Motor neuron (in vitro differentiated cells): ENCODE results near the gene PHOSPHO2. TPM values are rescaled to one million over a fixed set of nuclear protein-coding genes. Genes with fewer than 3 reads are reported as not detected.
A peak's percentile ranks its signal among the peaks of the same experiment; 100 is the strongest.
"Not testable (repeated sequence)": the region's sequence is repeated elsewhere in the genome, so short reads cannot be mapped to it uniquely, and the experiment has no call there.

ENCODE experiments used
- ATAC-seq, 8 experiments: fragments of 200-7000 bp; cut with Tn5 transposase; replicated peaks in 6 of 8; 2 replicates each; pipeline ENCODE4 v1.8.0; 2021; ENCODE audit warnings: mild to moderate bottlenecking in 8 of 8, moderate library complexity in 8 of 8
- H3K27ac ChIP-seq, 2 donors: fragments of 250-450 bp; sonication (Bioruptor Pico); 2 replicates each; pipeline ENCODE4 v1.9.0; 2021; ENCODE audit warnings: antibody characterized with exemption in 2 of 2, mild to moderate bottlenecking in 2 of 2, moderate library complexity in 1 of 2
- H3K4me1 ChIP-seq, 2 donors: fragments of 250-450 bp; sonication (Bioruptor Pico); replicated peaks in 1 of 2; 2 replicates each; pipeline ENCODE4 v1.6.1; 2021; ENCODE audit warnings: antibody characterized with exemption in 2 of 2, mild to moderate bottlenecking in 2 of 2, moderate library complexity in 1 of 2
- H3K4me3 ChIP-seq, 5 donors: fragments of 250-450 bp; sonication (Bioruptor Pico); 2 replicates each; pipeline ENCODE4 v1.9.0; 2021; ENCODE audit warnings: antibody characterized with exemption in 5 of 5, mild to moderate bottlenecking in 5 of 5, moderate library complexity in 4 of 5
- WGBS, 10 experiments: fragments of 450-650 bp; shearing (Covaris generic); methylation state at CpG; one replicate each; pipeline ENCODE4 v1.0.0; 2022; 5-methylcytosine and 5-hydroxymethylcytosine counted together
- in situ Hi-C, 9 experiments: fragments of 400-800 bp; cut with MboI; loops; one replicate each; pipeline ENCODE4 v1.15.0; 2021; ENCODE audit warnings: low sequenced_read_pairs in 9 of 9, low pct_unique_long_range_greater_than_20kb in 2 of 9; ENCODE audit not compliant: unreplicated experiment in 9 of 9
- total RNA-seq, 8 experiments: library from RNA; unstranded; fragments of 300-600 nt; gene quantifications; 2 replicates each; pipeline versions ENCODE4 v1.2.3 to v1.2.4, GENCODE V29; 2022

The PHOSPHO2 gene
- total RNA-seq, 8 experiments from 2014 or later, result 3.6 to 8.6 (median 4.5) TPM

GRCh38 chr2:169667583-169667982 is 26.7 kb upstream of the PHOSPHO2 start:
- 0 to 86% (median 6%) methylated on average over 1 to 2 of the region's 2 CpGs; no CpG with 5 or more reads in 1 of the 10 experiments for WGBS, 10 experiments
- no peak overlapping the region for H3K27ac ChIP-seq
- H3K4me1 ChIP-seq, result no peaks in the 10 kb centered on the region
- in situ Hi-C loops, result no loop called here
- no peak for ATAC-seq
- H3K4me3 ChIP-seq, result no peak overlapping the region

GRCh38 chr2:169670215-169670651 is 24.0 kb upstream of the PHOSPHO2 start:
- Histone ChIP-seq H3K4me1 (no peaks in the 10 kb centered on the region), H3K27ac (no peak overlapping the region), H3K4me3 (no peak overlapping the region)
- ATAC-seq, result peak in 2 of 8 experiments; percentile 61 to 74
- 25 to 100% (median 91%) methylated on average over 2 of the region's 2 CpGs; no CpG with 5 or more reads in 2 of the 10 experiments for WGBS, 10 experiments
- in situ Hi-C loops, result no loop called here

DNA sequence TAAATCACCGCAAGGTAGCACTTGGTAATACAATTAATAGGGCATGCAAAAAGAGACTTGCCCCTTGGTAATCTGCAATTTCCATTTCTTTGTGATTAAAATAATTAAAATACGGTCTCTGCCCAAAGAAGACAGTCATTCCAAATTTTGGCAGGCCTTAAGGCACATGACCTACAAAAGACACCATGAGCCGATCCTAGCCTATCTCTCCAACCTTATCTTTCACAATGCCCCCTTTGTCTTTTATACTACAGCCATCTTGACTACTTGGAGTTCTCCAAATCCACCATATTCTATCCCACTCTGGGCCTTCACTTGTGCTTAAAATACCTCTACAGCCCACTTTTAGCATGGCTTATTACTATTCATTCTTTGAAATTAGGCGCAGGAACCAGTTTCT is 23.3 kb upstream of the PHOSPHO2 start:
- H3K27ac ChIP-seq, result no peak overlapping the region
- H3K4me3 ChIP-seq, result no peak overlapping the region
- in situ Hi-C loops, result no loop called here
- peak in 1 of 8 experiments; percentile 27 for ATAC-seq
- 16 to 100% (median 82%) methylated on average over 2 to 4 of the region's 4 CpGs; no CpG with 5 or more reads in 1 of the 10 experiments for WGBS, 10 experiments
- H3K4me1 ChIP-seq, result no peaks in the 10 kb centered on the region

DNA sequence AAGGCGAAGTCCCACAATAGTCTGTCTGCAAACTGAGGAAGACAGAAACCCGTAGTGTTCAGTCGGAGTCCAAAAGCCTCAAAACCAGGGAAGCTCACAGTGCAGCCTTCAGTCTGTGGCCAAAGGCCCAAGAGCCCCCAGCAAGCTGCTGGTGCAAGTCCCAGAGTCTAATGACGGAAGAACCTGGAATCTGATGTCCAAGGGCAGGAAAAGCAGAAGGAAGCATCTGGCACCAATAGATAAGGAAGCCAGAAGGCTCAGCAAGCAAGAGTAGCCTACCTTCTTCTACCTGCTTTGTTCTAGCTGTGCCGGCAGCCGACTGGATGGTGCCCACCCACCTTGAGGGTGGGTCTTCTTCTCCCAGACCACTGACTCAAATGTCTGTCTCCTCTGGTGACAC is 21.9 kb upstream of the PHOSPHO2 start:
- 10 to 100% (median 80%) methylated on average over 1 to 4 of the region's 6 CpGs; no CpG with 5 or more reads in 1 of the 10 experiments for WGBS, 10 experiments
- in situ Hi-C loops, result no loop called here
- Histone ChIP-seq H3K4me1 (no peaks in the 10 kb centered on the region), H3K27ac (no peak overlapping the region), H3K4me3 (no peak overlapping the region)
- no peak for ATAC-seq

DNA sequence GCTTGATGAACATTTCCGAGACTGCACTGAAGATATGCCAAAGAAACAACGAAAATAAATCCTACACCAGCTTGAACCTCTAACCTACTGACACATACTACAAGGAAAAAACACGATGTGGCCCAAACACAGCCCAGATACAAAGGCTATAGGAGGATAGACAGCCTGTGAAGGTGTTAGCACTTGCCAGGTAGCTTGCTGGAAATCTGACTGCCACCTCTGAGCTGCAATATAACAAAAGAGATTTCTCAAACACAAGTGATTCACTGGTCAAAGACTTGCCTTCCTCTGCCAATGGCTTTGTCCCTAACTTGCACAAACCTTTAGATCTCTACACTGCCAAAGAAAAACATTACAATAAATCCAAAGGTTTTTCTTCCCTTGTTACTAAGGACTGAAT is 21.2 kb upstream of the PHOSPHO2 start:
- H3K27ac ChIP-seq, result no peak overlapping the region
- 0 to 100% (median 53%) methylated on average over 1 to 3 of the region's 3 CpGs; no CpG with 5 or more reads in 1 of the 10 experiments for WGBS, 10 experiments
- no peak for ATAC-seq
- no peak overlapping the region for H3K4me3 ChIP-seq
- H3K4me1 ChIP-seq, result no peaks in the 10 kb centered on the region
- in situ Hi-C loops, result no loop called here

DNA sequence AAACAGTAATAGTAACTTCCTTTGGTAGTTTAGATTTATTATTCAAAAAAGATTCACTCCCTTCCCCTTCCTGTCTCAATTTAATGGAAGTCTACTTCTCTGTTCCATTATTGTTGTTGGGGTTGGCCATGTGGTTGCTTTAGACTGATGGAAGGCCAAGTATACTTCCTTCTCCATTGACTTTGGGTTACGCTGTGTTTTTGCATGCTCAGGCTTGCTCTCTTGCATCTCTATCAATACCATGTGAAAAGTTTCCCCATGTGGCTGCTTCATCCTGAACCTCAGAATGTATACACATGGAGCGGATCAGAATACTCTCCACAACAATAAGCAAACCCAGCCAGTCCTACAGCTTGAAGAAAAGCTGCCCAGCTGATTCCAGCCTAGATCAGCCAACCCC is 20.3 kb upstream of the PHOSPHO2 start:
- WGBS, 10 experiments, result 17 to 100% (median 88%) methylated on average over 1 to 2 of the region's 2 CpGs; no CpG with 5 or more reads in 4 of the 10 experiments
- no peak for ATAC-seq
- in situ Hi-C loops, result no loop called here
- Histone ChIP-seq H3K27ac (no peak overlapping the region), H3K4me1 (no peaks in the 10 kb centered on the region), H3K4me3 (no peak overlapping the region)

GRCh38 chr2:169676357-169676756 is 17.9 kb upstream of the PHOSPHO2 start:
- 11 to 96% (median 31%) methylated on average over 1 to 3 of the region's 3 CpGs for WGBS, 10 experiments
- no peaks in the 10 kb centered on the region for H3K4me1 ChIP-seq
- no peak overlapping the region for H3K27ac ChIP-seq
- no peak for ATAC-seq
- H3K4me3 ChIP-seq, result no peak overlapping the region
- in situ Hi-C loops, result no loop called here

GRCh38 chr2:169676850-169677249 is 17.4 kb upstream of the PHOSPHO2 start:
- no peak overlapping the region for H3K4me3 ChIP-seq
- no peaks in the 10 kb centered on the region for H3K4me1 ChIP-seq
- H3K27ac ChIP-seq, result no peak overlapping the region
- in situ Hi-C loops, result no loop called here
- 38 to 100% (median 79%) methylated on average over 1 to 6 of the region's 6 CpGs for WGBS, 10 experiments
- no peak for ATAC-seq

- Histone ChIP-seq H3K4me1 (no peaks in the 10 kb centered on the region), H3K4me3 (no peak overlapping the region), H3K27ac (no peak overlapping the region)
- ATAC-seq, result peak in 1 of 8 experiments; percentile 29
- in situ Hi-C loops, result no loop called here
- WGBS, 10 experiments, result 14 to 100% (median 72%) methylated on average over 1 to 3 of the region's 3 CpGs; no CpG with 5 or more reads in 2 of the 10 experiments
These were observed 11.2 kb upstream of the PHOSPHO2 start for GRCh38 chr2:169683054-169683424.

DNA sequence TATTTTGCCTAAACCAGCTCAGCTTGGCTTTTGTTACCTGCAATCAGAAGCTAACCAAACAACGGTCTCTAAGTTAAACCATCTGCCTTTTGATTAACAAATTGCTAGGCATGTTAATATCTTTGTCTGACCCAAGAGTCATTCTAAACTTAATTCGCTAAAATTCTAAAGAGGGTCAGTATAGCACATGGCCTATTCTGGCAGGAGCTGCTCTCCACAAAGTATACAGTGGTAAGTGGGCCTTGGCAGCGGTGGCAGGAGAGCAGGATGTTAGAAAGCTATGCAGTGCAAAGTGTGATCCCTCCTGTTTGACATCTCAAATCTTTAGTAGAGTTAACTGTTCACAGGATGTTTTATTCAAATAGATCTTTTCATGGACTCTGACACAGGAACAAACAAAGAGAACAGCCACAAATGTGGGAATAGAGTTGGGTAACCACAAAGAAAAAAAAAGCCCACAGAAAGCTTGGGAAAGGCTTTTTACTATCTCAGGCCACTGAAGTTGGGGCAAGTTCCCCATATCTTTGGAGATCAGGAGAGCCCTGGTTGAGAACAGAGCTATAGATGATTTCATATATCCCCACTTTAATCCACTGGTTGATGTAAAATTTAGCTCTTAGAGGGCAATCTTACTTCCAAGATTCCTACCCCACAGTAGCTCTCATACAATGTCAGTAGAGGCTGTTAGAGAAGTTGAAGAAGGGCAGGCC is 10.7 kb upstream of the PHOSPHO2 start:
- in situ Hi-C loops, result no loop called here
- Histone ChIP-seq H3K27ac (no peak overlapping the region), H3K4me1 (no peaks in the 10 kb centered on the region), H3K4me3 (no peak overlapping the region)
- 20 to 87% (median 76%) methylated on average over 1 to 3 of the region's 3 CpGs; no CpG with 5 or more reads in 1 of the 10 experiments for WGBS, 10 experiments
- ATAC-seq, result peak in 1 of 8 experiments; percentile 86

- Histone ChIP-seq H3K27ac (no peak overlapping the region), H3K4me1 (no peaks in the 10 kb centered on the region), H3K4me3 (no peak overlapping the region)
- ATAC-seq, result no peak
- WGBS, 10 experiments, result 0 to 94% (median 61%) methylated on average over 1 to 3 of the region's 3 CpGs
- in situ Hi-C loops, result no loop called here
These were observed 10.1 kb upstream of the PHOSPHO2 start for GRCh38 chr2:169684135-169684565.

GRCh38 chr2:169684712-169685111 is 9.6 kb upstream of the PHOSPHO2 start:
- 93 to 100% methylated on average over 2 of the region's 2 CpGs; no CpG with 5 or more reads in 8 of the 10 experiments for WGBS, 10 experiments
- H3K27ac ChIP-seq, H3K4me1 ChIP-seq, in situ Hi-C loops, H3K4me3 ChIP-seq, ATAC-seq: not testable (repeated sequence)

GRCh38 chr2:169686825-169687224 is 7.4 kb upstream of the PHOSPHO2 start:
- in situ Hi-C loops, H3K4me3 ChIP-seq, H3K4me1 ChIP-seq, H3K27ac ChIP-seq, ATAC-seq: not testable (repeated sequence)
- 60 to 100% (median 78%) methylated on average over 1 to 4 of the region's 4 CpGs; no CpG with 5 or more reads in 3 of the 10 experiments for WGBS, 10 experiments

DNA sequence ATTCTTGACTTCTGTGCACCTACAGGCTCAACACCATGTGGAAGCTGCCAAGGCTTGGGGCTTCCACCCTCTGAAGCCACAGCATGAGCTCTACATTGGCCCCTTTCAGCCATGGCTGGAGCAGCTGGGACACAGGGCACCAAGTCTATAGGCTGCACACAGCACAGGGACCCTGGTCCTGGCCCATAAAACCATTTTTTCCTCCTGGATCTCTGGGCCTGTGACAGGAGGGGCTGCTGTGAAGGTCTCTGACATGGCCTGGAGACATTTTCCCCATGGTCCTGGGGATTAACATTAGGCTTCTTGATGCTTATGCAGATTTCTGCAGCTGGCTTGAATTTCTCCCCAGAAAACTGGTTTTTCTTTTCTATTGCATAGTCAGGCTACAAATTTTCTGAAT is 6.3 kb upstream of the PHOSPHO2 start:
- H3K4me1 ChIP-seq, ATAC-seq, H3K27ac ChIP-seq, in situ Hi-C loops, H3K4me3 ChIP-seq: not testable (repeated sequence)
